ENCODE results near the gene TXNL4A.
"Not testable (repeated sequence)": the region's sequence is repeated elsewhere in the genome, so short reads cannot be mapped to it uniquely, and the experiment has no call there.

TXNL4A gene

GRCh38 chr18:80022613-80023012 lies 34.2 kb upstream of the TXNL4A start:
- FAIRE-seq: no peak
- TF ChIP-seq POLR2A (IDR thresholded peaks at IDR 0.05; ENCODE audit: low read depth, low read length): no peak
- TF ChIP-seq TAF1 (IDR thresholded peaks at IDR 0.05; ENCODE audit: borderline replicate concordance, low read depth, low read length): no peak
- no peak for TF ChIP-seq POLR2AphosphoS5 (IDR thresholded peaks at IDR 0.05; ENCODE audit: low read depth, low read length)
- DNase-seq (ENCODE audit: insufficient read length): no peak

DNA sequence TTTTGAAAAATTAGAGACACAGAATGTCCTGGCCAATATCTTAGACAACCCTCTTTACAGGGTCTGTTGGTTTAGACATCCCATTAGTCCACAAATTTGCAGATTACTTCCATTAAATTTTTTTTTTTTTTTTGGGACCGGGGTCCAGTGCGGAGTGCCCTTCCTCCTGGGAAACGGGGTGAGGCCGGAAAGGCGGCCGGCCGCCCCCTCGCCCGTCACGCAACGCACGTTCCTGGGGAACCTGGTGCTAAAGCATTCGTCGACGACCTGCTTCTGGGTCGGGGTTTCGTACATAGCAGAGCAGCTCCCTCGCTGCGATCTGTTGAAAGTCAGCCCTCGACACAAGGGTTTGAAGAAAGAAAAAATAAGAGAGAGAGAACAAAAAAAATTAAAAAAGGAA lies 24.4 kb upstream of the TXNL4A start:
- FAIRE-seq (no peak), DNase-seq (ENCODE audit: insufficient read length) (no peak)
- TF ChIP-seq POLR2A (IDR thresholded peaks at IDR 0.05; ENCODE audit: low read depth, low read length): no peak
- TF ChIP-seq POLR2AphosphoS5 (IDR thresholded peaks at IDR 0.05; ENCODE audit: low read depth, low read length): no peak
- TF ChIP-seq TAF1 (IDR thresholded peaks at IDR 0.05; ENCODE audit: borderline replicate concordance, low read depth, low read length): no peak

- DNase-seq (ENCODE audit: insufficient read length); FAIRE-seq: not testable (repeated sequence)
Observed at GRCh38 chr18:80011496-80012137, 23.3 kb upstream of the TXNL4A start.

- TF ChIP-seq POLR2A (IDR thresholded peaks at IDR 0.05; ENCODE audit: low read depth, low read length): no peak
- no peak for DNase-seq (ENCODE audit: insufficient read length)
- FAIRE-seq: no peak
Observed at GRCh38 chr18:80010551-80010906, 22.2 kb upstream of the TXNL4A start.

GRCh38 chr18:80009661-80010550 lies 21.5 kb upstream of the TXNL4A start:
- FAIRE-seq (no peak), DNase-seq (ENCODE audit: insufficient read length) (no peak)
- no peak for TF ChIP-seq POLR2A (IDR thresholded peaks at IDR 0.05; ENCODE audit: low read depth, low read length)
- no peak for TF ChIP-seq POLR2AphosphoS5 (IDR thresholded peaks at IDR 0.05; ENCODE audit: low read depth, low read length)
- TF ChIP-seq TAF1 (IDR thresholded peaks at IDR 0.05; ENCODE audit: borderline replicate concordance, low read depth, low read length): no peak

DNA sequence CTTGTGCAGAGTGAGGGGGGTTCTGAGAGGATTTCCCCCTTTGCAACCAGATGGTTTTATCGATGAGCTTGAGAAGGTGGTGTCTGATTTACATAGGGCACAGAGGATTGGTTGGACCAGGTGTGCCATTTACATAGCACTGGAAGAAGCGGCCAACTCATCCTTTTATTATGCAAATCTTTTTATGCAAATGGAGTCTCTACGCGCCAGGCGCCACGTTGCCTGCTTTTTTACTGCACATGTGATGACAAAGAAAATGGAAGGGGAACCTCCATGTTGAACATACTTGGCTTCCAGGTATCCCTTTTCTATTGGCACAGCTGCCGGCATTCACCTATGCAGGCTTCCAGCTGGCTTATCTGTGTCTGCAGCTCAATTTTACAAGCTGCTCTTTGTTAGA lies 18.4 kb upstream of the TXNL4A start:
- FAIRE-seq (no peak), DNase-seq (ENCODE audit: insufficient read length) (no peak)
- no peak for TF ChIP-seq TAF1 (IDR thresholded peaks at IDR 0.05; ENCODE audit: borderline replicate concordance, low read depth, low read length)
- TF ChIP-seq POLR2A (IDR thresholded peaks at IDR 0.05; ENCODE audit: low read depth, low read length): no peak
- no peak for TF ChIP-seq POLR2AphosphoS5 (IDR thresholded peaks at IDR 0.05; ENCODE audit: low read depth, low read length)

DNA sequence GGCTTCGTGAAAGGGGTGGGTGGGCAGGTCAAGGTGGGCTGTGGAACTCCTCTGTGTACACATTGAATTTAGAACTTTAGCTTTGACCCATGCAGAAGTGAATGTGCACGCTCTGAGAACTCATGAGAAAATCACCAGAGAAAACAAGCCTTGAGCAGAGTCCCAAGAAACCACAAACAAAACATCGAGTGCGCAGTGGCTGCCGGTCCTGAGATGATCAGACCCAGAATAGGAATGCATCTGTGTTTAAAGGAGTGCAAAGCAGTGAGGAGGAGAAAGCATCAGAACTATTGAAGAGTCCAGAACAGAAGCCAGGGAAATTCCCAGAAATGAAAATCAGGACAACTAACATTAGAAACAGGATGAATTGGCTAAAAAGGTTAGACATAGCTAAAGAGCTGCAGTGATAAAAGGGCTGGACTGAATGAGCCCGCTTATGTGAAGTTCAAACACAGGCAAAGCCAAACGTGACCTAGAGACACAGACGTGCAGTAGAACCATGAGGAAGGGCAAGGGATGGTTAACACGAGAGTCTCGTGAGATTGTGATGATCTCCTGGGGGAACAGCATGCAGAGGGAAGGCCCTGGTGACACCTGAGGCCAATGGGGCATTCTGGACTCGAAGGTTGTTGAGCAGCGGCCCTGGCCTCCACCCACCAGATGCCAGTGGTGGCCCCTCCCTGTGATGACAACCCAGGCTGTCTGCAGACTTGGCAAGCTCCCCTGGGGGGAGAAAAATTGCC lies 16.4 kb upstream of the TXNL4A start:
- DNase-seq (ENCODE audit: insufficient read length) (no peak), FAIRE-seq (no peak)
- TF ChIP-seq TAF1 (IDR thresholded peaks at IDR 0.05; ENCODE audit: borderline replicate concordance, low read depth, low read length) (no peak), POLR2AphosphoS5 (IDR thresholded peaks at IDR 0.05; ENCODE audit: low read depth, low read length) (no peak), POLR2A (IDR thresholded peaks at IDR 0.05; ENCODE audit: low read depth, low read length) (no peak)

- DNase-seq (ENCODE audit: insufficient read length) (no peak), FAIRE-seq (no peak)
- TF ChIP-seq POLR2AphosphoS5 (IDR thresholded peaks at IDR 0.05; ENCODE audit: low read depth, low read length) (no peak), TAF1 (IDR thresholded peaks at IDR 0.05; ENCODE audit: borderline replicate concordance, low read depth, low read length) (no peak), POLR2A (IDR thresholded peaks at IDR 0.05; ENCODE audit: low read depth, low read length) (no peak)
Observed at GRCh38 chr18:80002468-80002867, 14.1 kb upstream of the TXNL4A start.

GRCh38 chr18:80000877-80001276 lies 12.5 kb upstream of the TXNL4A start:
- no peak for FAIRE-seq
- no peak for TF ChIP-seq POLR2AphosphoS5 (IDR thresholded peaks at IDR 0.05; ENCODE audit: low read depth, low read length)
- TF ChIP-seq POLR2A (IDR thresholded peaks at IDR 0.05; ENCODE audit: low read depth, low read length): no peak
- no peak for TF ChIP-seq TAF1 (IDR thresholded peaks at IDR 0.05; ENCODE audit: borderline replicate concordance, low read depth, low read length)

GRCh38 chr18:79999701-80000100 lies 11.3 kb upstream of the TXNL4A start:
- not testable (repeated sequence) for FAIRE-seq; DNase-seq (ENCODE audit: insufficient read length)

More at GRCh38 chr18:80000877-80001276, 12.5 kb upstream of the TXNL4A start:
- DNase-seq (ENCODE audit: insufficient read length): no peak

GRCh38 chr18:79991494-79991893 lies 3.1 kb upstream of the TXNL4A start:
- DNase-seq (ENCODE audit: insufficient read length) (no peak), FAIRE-seq (no peak)
- TF ChIP-seq TAF1 (IDR thresholded peaks at IDR 0.05; ENCODE audit: borderline replicate concordance, low read depth, low read length) (no peak), POLR2AphosphoS5 (IDR thresholded peaks at IDR 0.05; ENCODE audit: low read depth, low read length) (no peak), POLR2A (IDR thresholded peaks at IDR 0.05; ENCODE audit: low read depth, low read length) (no peak)

DNA sequence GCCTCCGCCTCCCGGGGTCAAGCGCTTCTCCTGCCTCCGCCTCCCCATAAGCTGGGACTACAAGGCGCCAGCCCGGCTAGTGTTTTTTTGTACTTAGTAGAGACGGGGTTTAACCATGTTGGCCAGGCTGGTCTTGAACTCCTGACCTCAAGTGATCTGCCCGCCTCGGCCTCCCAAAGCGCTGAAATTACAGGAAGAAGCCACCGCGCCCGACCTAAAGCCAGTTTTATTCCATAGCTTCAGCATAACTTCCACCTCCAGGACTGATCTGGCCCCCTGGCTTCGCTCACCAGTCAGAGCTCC lies 783 bp upstream of the TXNL4A start:
- FAIRE-seq: no peak
- TF ChIP-seq TAF1 (IDR thresholded peaks at IDR 0.05; ENCODE audit: borderline replicate concordance, low read depth, low read length): no peak
- TF ChIP-seq POLR2A (IDR thresholded peaks at IDR 0.05; ENCODE audit: low read depth, low read length): no peak
- no peak for DNase-seq (ENCODE audit: insufficient read length)
